ENCODE data around the gene AFF3.

The AFF3 gene

DNA sequence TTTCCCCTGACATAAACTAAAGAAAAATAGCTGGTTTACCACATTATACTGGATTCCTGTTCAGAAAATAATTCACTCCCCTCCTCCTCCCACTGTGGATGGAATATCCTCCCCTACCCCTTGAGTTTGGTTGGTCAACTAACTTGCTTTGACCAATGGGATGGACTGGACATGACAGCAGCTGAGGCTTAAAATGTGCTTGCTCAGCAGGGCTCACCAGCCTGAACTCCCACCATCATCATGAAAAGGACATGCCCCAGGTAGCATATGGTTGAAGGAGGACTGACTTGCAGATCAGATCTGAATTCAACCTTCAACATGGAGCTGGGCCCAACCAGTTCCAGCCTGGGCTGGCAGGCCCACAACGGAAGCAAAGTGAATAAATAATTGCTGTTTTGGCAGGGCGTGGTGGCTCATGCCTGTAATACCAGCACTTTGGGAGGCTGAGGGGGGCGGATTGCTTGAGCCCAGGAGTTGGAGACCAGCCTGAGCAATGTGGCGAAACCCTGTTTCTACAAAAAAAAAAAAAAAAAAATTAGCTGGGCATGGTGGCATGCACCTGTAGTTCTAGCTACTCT, 284.4 kb downstream of the AFF3 start:
- no peak for DNase-seq (ENCODE audit: low read depth)

DNA sequence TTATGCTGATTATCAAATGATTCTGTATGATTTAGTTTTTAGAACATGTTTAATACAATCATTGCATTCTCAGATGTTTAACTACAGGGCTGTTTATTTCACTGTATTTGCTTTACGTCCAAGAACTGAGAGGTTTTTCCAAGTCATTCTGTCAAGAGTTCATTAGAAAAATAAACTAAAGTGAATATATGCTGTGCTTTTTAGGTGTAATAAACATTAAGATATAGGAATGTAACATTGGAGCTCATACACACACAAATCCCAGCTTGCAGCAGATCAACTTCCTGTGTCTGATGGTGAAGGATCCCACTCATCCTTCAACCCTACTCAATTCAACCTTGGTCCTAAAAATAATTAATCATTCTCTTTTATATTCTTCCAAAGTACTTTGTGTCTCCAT, 285.0 kb downstream of the AFF3 start:
- DNase-seq (ENCODE audit: low read depth), result no peak

GRCh38 chr2:99856119-99856518, 286.3 kb downstream of the AFF3 start:
- no peak for DNase-seq (ENCODE audit: low read depth)

DNA sequence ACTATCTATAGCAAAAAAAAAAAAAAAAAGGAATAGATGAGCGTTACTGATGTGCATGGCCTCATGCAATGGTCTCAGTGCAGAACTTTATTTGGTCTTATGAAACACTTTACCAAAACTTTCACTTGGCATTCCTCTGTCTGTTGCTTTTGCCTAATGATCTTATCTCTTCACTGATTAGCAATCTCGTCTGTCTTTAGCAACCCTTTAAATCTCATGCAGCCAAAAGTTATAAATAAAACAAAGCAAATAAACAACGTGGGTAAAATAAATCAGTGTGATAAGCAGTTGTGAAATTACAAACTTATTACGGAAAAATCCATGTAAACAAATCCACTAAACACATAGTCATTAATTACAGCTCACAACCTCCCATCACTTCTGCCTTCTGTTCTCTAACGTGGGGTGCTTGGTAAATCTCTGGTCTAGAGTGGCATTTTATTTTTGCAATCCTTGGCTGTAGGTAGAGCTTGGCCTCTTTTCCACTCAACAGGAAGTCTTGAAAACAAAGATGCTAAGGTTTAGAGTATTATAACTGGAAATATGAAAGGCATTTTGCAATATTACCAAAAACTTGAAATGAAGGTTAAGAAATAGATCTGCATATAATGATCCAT, 288.0 kb downstream of the AFF3 start:
- DNase-seq (ENCODE audit: low read depth), result no peak

DNA sequence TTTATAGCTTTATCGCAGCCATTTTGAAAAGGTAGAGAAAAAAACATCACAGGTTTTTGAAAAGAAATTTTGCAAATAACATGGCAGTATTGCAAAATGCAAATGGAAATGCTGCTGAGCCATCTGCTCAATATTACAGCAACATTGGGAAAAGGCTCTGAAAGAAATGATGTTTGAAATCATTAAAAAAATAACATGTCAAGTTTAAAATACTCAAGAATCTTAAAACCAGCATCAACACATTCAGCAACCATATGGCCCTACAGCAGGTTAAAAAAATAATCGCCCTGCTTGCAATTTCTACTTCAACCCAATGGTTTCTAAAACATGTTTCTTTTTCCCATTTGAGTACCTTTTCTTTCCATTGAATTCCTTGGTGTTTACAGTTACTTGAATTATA, 289.4 kb downstream of the AFF3 start:
- no peak for DNase-seq (ENCODE audit: low read depth)

GRCh38 chr2:99852376-99852934, 289.9 kb downstream of the AFF3 start:
- no peak for DNase-seq (ENCODE audit: low read depth)

DNA sequence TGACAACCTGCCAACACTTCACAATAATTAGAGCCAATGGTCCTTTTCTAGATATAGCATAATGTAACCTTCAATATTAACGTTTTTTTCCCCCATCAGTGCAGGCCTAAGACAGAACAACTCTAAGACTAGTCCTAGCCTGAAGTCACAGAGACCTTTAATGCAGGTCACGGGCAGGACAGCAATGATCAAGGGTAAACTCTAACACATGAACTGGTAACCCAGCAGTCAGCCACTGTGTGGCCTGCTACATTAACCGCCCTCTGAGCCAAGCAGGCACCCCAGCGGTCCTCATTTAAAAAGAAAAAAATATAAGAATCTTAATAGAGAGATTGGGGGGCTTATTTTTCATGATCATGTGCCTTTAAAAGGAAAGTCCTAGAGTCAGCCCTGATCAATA, 290.6 kb downstream of the AFF3 start:
- DNase-seq (ENCODE audit: low read depth), result no peak

- no peak for DNase-seq (ENCODE audit: low read depth)
Observed at GRCh38 chr2:99851089-99851488, 291.3 kb downstream of the AFF3 start.

DNA sequence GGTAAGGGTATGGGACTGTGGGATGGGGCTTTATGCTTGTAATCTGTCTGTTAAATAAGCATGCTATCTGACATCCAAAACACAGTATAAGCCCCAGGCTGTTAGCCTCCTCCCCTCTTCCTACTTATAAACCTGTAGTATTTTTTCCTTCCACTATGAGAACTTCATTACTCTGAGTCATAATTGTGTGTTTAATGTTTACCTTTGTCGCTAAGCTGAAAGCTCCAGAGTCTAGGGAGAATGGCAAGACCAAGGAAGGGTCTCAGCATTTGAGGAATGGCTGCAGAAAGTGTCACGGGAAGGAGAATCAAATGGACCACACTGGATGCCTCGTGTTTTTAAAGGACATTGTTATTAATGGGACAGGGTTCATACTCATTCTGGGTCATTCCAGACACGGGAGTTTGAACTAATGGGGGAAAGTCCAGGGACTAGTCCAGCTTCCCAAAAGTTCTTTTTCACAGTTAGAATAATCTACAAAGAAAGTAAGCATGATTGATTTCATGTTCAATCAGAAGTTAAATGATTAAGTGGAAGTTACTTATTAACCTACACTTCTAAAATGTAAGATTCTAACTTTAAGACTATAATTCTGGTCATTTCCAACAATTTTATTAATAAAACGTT, 292.2 kb downstream of the AFF3 start:
- no peak for DNase-seq (ENCODE audit: low read depth)

GRCh38 chr2:99846462-99847107, 295.8 kb downstream of the AFF3 start:
- no peak for DNase-seq (ENCODE audit: low read depth)

DNA sequence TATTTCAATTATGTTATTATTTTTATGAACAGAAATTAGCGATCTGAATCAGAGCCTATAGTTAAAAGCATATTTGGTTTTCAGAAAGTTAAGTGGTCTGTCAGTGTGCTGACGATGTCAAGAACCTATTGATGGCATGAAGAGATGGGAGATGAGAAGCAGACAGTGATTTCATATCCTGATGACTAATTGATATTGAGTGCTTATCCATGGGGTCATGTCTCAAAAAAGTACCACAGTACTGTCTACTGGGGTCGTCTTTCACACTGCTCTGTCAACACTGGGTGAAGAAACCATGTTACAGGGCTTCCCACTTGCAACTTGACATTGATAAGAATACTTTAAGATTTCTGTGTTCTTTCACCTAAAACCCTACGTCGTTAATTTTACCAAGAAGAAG, 297.1 kb downstream of the AFF3 start:
- DNase-seq (ENCODE audit: low read depth), result no peak

DNA sequence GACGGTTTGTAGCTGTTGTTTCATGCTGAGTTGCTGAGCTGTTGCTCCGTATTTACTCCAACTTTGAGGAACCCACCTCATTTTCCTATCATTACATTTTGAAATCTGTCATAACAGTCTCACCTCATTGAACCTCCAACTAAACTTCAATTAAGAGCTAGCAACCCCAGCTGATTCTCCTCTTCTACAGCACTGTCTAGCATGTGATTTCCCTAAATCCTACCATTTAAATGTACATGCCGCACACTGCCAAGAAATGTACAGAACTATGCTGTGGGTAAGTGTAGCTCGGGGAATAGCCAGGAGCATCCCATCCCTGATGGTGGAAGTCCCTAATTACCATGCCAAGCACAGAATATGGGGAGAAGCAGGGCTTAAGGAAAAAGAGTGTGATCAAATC, 299.9 kb downstream of the AFF3 start:
- DNase-seq (ENCODE audit: low read depth), result no peak

DNA sequence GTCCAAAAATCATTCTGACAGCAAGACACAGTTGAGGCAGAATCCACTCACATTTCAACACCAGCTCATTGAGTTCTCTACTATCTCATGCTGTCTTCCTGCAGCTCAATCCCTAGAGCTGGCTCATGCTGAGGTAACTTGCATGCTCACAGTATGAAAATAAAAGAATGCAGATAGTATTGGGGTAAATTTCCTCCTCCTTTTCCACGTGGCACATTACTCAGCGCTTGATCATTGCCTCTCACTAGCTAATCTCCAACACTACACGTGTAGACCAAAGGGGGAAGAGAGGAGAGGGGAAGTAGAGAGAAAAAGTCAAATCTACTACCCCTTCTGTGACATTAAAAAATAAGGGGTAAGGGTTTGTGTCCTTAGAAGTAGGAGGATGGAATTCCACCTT, 300.6 kb downstream of the AFF3 start:
- no peak for DNase-seq (ENCODE audit: low read depth)

DNA sequence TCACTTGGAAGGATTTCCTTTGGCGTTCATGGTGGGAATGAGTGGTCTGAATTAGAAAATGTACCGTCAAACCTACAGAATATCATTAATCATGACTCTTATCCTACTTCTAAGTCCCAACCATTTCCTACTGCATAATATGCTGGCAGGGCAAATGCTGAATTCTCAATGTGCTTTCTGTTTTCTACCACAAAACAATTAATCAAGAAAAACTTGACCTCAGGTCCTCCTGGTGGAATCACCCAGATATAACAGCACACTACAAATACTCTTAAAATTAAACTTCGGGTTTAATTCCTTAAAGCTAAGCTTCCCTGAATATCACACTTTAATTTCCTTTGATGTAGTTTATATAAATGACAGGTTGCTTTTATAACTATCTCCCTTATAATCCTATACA, 301.6 kb downstream of the AFF3 start:
- DNase-seq (ENCODE audit: low read depth), result no peak

- no peak for DNase-seq (ENCODE audit: low read depth)
Observed at GRCh38 chr2:99836690-99837605, 305.4 kb downstream of the AFF3 start.

DNA sequence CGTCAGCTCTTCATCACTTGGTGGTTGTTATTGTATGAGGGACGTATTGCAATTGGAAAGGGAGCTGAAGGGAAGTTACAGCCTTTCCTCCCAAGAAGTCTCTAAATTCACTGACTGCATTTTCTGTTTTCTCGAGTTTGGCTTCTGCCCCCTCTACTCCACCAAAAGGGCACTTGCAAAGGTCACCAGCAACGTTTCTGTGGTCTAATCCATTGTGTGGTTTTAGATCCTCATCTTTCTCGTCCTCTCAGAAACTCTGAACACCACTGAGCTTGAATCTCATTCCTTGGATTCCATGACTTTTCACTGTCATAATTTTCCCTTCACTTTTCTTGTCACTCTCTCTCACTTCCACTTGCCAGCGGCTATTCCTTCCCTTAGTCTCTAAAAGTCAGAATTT, 308.0 kb downstream of the AFF3 start:
- DNase-seq (ENCODE audit: low read depth), result no peak

DNA sequence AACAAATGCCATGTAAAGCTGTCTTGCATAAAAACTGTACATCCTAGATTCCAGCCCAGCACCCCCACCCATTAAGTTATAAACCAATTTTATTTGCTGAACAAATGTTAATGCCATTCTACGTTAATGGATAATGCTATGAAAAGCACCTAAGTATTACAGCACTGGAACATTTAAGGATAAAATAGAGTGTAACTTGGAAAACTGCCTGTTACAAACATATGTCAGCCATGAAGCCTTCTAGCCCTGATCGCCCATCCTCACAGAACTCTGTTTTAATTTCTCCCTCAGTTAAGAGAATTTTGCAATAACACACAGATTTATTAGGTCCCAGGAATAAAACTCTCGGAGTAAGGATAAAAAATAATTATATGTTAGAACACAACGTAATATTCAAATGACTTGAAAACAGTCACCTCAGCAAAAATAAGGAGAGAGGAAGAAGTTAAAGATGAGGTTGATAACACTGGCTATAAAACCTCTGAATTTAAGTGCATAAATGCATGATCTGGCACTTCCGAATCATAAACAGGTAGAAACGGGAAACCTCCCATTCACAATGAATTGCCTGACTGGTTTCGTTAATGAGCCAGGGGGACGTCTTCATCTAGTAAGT, 308.7 kb downstream of the AFF3 start:
- no peak for DNase-seq (ENCODE audit: low read depth)

- DNase-seq (ENCODE audit: low read depth), result no peak
Observed at GRCh38 chr2:99832926-99833325, 309.5 kb downstream of the AFF3 start.

GRCh38 chr2:99831772-99832171, 310.6 kb downstream of the AFF3 start:
- no peak for DNase-seq (ENCODE audit: low read depth)

- DNase-seq (ENCODE audit: low read depth), result no peak
Observed at GRCh38 chr2:99827296-99827999, 314.9 kb downstream of the AFF3 start.

DNA sequence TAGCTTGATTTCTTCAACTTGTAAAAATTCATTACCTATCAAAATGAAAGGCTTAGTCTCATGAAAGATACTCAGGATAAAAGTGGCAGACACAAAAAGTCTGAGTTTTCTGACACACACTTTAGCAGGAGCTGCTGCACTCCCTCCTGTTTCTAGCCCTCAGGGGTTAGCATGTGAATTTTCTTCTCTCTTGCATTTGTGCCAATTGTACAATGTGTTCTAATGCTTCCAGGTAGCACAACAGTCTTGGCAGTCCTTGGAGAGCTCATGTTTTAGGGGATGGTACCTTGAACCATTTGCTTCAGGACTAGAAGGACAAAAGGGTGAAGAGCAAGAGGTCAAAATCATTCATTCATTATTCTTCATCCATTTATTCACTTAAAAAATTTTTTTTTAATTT, 316.8 kb downstream of the AFF3 start:
- DNase-seq (ENCODE audit: low read depth), result no peak
